ENCODE data around the gene SLIT3.

Gene SLIT3

GRCh38 chr5:169161022-169161680 lies 139.8 kb downstream of the SLIT3 start:
- Histone ChIP-seq H3K9ac (ENCODE audit: low read length) (no peak overlapping the region), H3F3A (ENCODE audit: insufficient read depth) (no peaks in the 10 kb centered on the region), H3K36me3 (ENCODE audit: low read length) (no peaks in the 10 kb centered on the region), H4K20me1 (ENCODE audit: low read depth, low read length) (no peaks in the 10 kb centered on the region), H2AFZ (ENCODE audit: low read depth, low read length, severe bottlenecking) (no peak overlapping the region), H3K79me2 (ENCODE audit: insufficient read depth, low read length) (no peaks in the 10 kb centered on the region), H3K9me3 (ENCODE audit: insufficient read depth, low read length) (no peaks in the 10 kb centered on the region), H3K9me2 (replicated peaks; ENCODE audit: insufficient read depth, low read length) (no peaks in the 10 kb centered on the region), H3K4me3 (ENCODE audit: insufficient read depth, low read length, poor library complexity, severe bottlenecking) (no peak overlapping the region), H3K27me3 (ENCODE audit: low read length) (no peaks in the 10 kb centered on the region), H3K27ac (ENCODE audit: low read depth, low read length) (no peak overlapping the region), H3K4me2 (ENCODE audit: low read depth, low read length, poor library complexity, severe bottlenecking) (no peak overlapping the region)
- TF ChIP-seq CTCF (IDR thresholded peaks at IDR 0.05; ENCODE audit: insufficient read depth, low read length, poor library complexity, severe bottlenecking) (no peak), EZH2phosphoT487 (conservative IDR thresholded peaks at IDR 0.05; ENCODE audit: low read length) (no peak)

GRCh38 chr5:169160405-169160901 lies 140.5 kb downstream of the SLIT3 start:
- Histone ChIP-seq H3K9me3 (ENCODE audit: insufficient read depth, low read length) (no peaks in the 10 kb centered on the region), H3K4me3 (ENCODE audit: insufficient read depth, low read length, poor library complexity, severe bottlenecking) (no peak overlapping the region), H3K4me2 (ENCODE audit: low read depth, low read length, poor library complexity, severe bottlenecking) (no peak overlapping the region), H3K9ac (ENCODE audit: low read length) (no peak overlapping the region), H3K36me3 (ENCODE audit: low read length) (no peaks in the 10 kb centered on the region), H3K27me3 (ENCODE audit: low read length) (no peaks in the 10 kb centered on the region), H3K79me2 (ENCODE audit: insufficient read depth, low read length) (no peaks in the 10 kb centered on the region), H3K27ac (ENCODE audit: low read depth, low read length) (no peak overlapping the region), H3K9me2 (replicated peaks; ENCODE audit: insufficient read depth, low read length) (no peaks in the 10 kb centered on the region), H3F3A (ENCODE audit: insufficient read depth) (no peaks in the 10 kb centered on the region), H4K20me1 (ENCODE audit: low read depth, low read length) (no peaks in the 10 kb centered on the region), H2AFZ (ENCODE audit: low read depth, low read length, severe bottlenecking) (no peak overlapping the region)
- TF ChIP-seq CTCF (IDR thresholded peaks at IDR 0.05; ENCODE audit: insufficient read depth, low read length, poor library complexity, severe bottlenecking) (no peak), EZH2phosphoT487 (conservative IDR thresholded peaks at IDR 0.05; ENCODE audit: low read length) (no peak)

GRCh38 chr5:169158764-169159163 lies 142.2 kb downstream of the SLIT3 start:
- TF ChIP-seq CTCF (IDR thresholded peaks at IDR 0.05; ENCODE audit: insufficient read depth, low read length, poor library complexity, severe bottlenecking) = no peak
- no peaks in the 10 kb centered on the region for H3K9me2 ChIP-seq (replicated peaks; ENCODE audit: insufficient read depth, low read length)
- H3K9ac ChIP-seq (ENCODE audit: low read length) = no peak overlapping the region
- H3K27ac ChIP-seq (ENCODE audit: low read depth, low read length) = no peak overlapping the region
- H2AFZ ChIP-seq (ENCODE audit: low read depth, low read length, severe bottlenecking) = no peak overlapping the region
- H3K4me2 ChIP-seq (ENCODE audit: low read depth, low read length, poor library complexity, severe bottlenecking) = no peak overlapping the region
- no peaks in the 10 kb centered on the region for H3K79me2 ChIP-seq (ENCODE audit: insufficient read depth, low read length)
- H3K9me3 ChIP-seq (ENCODE audit: insufficient read depth, low read length) = no peaks in the 10 kb centered on the region
- no peaks in the 10 kb centered on the region for H3K36me3 ChIP-seq (ENCODE audit: low read length)
- H4K20me1 ChIP-seq (ENCODE audit: low read depth, low read length) = no peaks in the 10 kb centered on the region
- H3F3A ChIP-seq (ENCODE audit: insufficient read depth) = no peaks in the 10 kb centered on the region
- H3K4me3 ChIP-seq (ENCODE audit: insufficient read depth, low read length, poor library complexity, severe bottlenecking) = no peak overlapping the region
- H3K27me3 ChIP-seq (ENCODE audit: low read length) = no peaks in the 10 kb centered on the region

All from SU-DHL-6 (cell line).